ENCODE measurements around the gene ZBTB2. TPM values are rescaled to one million over a fixed set of nuclear protein-coding genes. Genes with fewer than 3 reads are reported as not detected.

Gene ZBTB2
- total and polyA plus RNA-seq, 2 of the 4 experiments (the other 2 are of a cell fraction): 11.8 to 17.7 TPM

DNA sequence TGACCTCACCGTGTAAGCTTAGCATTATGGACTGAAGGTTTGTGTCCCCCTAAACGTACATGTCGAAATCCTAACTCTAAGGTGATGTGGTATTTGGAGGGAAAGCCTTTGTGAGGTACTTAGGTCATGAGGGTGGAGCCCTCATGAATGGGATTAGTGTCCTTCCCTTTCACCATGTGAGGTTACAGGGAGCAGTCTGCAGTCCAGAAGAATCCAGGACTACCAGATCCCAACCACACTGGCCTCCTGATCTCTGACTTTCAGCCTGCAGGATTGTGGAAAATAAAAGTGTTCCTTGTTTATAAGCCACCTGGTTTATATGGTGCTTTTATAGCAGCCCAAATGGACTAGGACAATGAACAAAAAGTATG is 73.4 kb downstream of the ZBTB2 start:
- no peak overlapping the region; the same call in 1 of the 2 replicates for H3K23ac ChIP-seq (ENCODE audit: low read depth, low read length)
- peak overlapping the region; percentile 43 for H2BK5ac ChIP-seq (ENCODE audit: low read depth, low read length, poor library complexity, severe bottlenecking)
- H4K8ac ChIP-seq (ENCODE audit: low read depth in 2 of 2, low read length in 2 of 2): peak overlapping the region in 1 of 2 experiments; percentile 37; a peak in 2 of 4 replicates
- peaks cover 8% of the 10 kb centered on the region for H3K4me1 ChIP-seq (ENCODE audit: control insufficient read depth, insufficient read depth, low read length)
- peak overlapping the region; percentile 4; the same call in 1 of the 3 replicates for H2BK15ac ChIP-seq (ENCODE audit: low read depth, low read length)
- 0 out of 2 replicates have a peak overlapping the region, but pooled peaks have one; percentile 43 for H4K5ac ChIP-seq (ENCODE audit: low read depth, low read length)
- no peak overlapping the region for H3K4me3 ChIP-seq (ENCODE audit: insufficient read depth, low read depth, low read length)
- in situ Hi-C loops (cut with MboI; ENCODE audit: low sequenced_read_pairs) (no loop called here), intact Hi-C loops (cut with micrococcal nuclease) (no loop called here), dilution Hi-C loops (cut with HindIII; ENCODE audit: low sequenced_read_pairs, unreplicated experiment) (no loop called here)
- H3K9me3 ChIP-seq (ENCODE audit: control insufficient read depth, insufficient read depth, low read length): no peaks in the 10 kb centered on the region
- H2AK5ac ChIP-seq (ENCODE audit: low read depth, low read length): peak overlapping the region; percentile 57
- BruUV-seq (replicated peaks): no TSS peak
- H3K9me1 ChIP-seq (ENCODE audit: insufficient read depth, low read length): peaks cover 5% of the 10 kb centered on the region
- no peaks in the 10 kb centered on the region for H3K27me3 ChIP-seq (ENCODE audit: control insufficient read depth, insufficient read depth, low read length)
- peak overlapping the region; percentile 3 for H3K18ac ChIP-seq (ENCODE audit: low read depth, low read length)
- H3K56ac ChIP-seq (ENCODE audit: extremely low read depth, insufficient read depth, low read length): no peak overlapping the region
- H3K4me2 ChIP-seq (ENCODE audit: low read depth, low read length): peak overlapping the region; percentile 27; the same call in 1 of the 2 replicates
- peak overlapping the region; percentile 50; the same call in 1 of the 2 replicates for H2BK20ac ChIP-seq (ENCODE audit: low read depth, low read length)
- no CpG with 5 or more reads among the region's 3 CpGs for WGBS, 2 experiments (ENCODE audit: extremely low coverage in 2 of 2, insufficient read length in 1 of 2)
- H2AFZ ChIP-seq (replicated peaks; ENCODE audit: low read length, poor library complexity): no peak overlapping the region
- ATAC-seq (ENCODE audit: low read depth): no peak
- POLR2A ChIA-PET (ENCODE audit: unreplicated experiment): no interaction called here
- H3K27ac ChIP-seq (ENCODE audit: insufficient read depth, low read length): peak overlapping the region; percentile 18; the same call in 1 of the 2 replicates
- peak overlapping the region; percentile 47 for H3K4ac ChIP-seq (ENCODE audit: low read depth, low read length)
- no peak overlapping the region for H2AK9ac ChIP-seq (replicated peaks; ENCODE audit: low read depth, low read length, poor library complexity)
- H3K14ac ChIP-seq (replicated peaks; ENCODE audit: low read depth, low read length): peak overlapping the region; percentile 26; the same call in 1 of the 2 replicates
- no peaks in the 10 kb centered on the region for H3K36me3 ChIP-seq (ENCODE audit: control insufficient read depth, insufficient read depth, low read length)
- peak overlapping the region; percentile 9; the same call in 1 of the 2 replicates for H4K91ac ChIP-seq (ENCODE audit: insufficient read depth, low read depth, low read length)
- DNase-seq: no peak
- H3K9ac ChIP-seq (ENCODE audit: low read depth, low read length): no peak overlapping the region
- no peak for TF ChIP-seq MAFK (IDR thresholded peaks at IDR 0.05; ENCODE audit: low read depth, low read length)
- no peak for TF ChIP-seq POLR2A (IDR thresholded peaks at IDR 0.05; ENCODE audit: low read depth, low read length)
- no peak for TF ChIP-seq SMC3 (IDR thresholded peaks at IDR 0.05; ENCODE audit: low read depth, low read length)
- no peak for TF ChIP-seq BHLHE40 (IDR thresholded peaks at IDR 0.05; ENCODE audit: low read depth, low read length)
- TF ChIP-seq NFE2L2 (IDR thresholded peaks at IDR 0.05; ENCODE audit: low read depth, low read length): no peak
- no peak for TF ChIP-seq RAD21 (IDR thresholded peaks at IDR 0.05; ENCODE audit: low read length)
- TF ChIP-seq RFX5 (IDR thresholded peaks at IDR 0.05; ENCODE audit: low read depth, low read length): no peak
- no peak for TF ChIP-seq MXI1 (IDR thresholded peaks at IDR 0.05; ENCODE audit: borderline replicate concordance, low read depth, low read length)
- TF ChIP-seq CHD1 (IDR thresholded peaks at IDR 0.05; ENCODE audit: low read depth, low read length): no peak
- H4K20me1 ChIP-seq (ENCODE audit: insufficient read depth, low read length): peaks cover 5% of the 10 kb centered on the region; the same call in 1 of the 2 replicates
- peak overlapping the region; percentile 44 for H2BK120ac ChIP-seq (ENCODE audit: low read depth, low read length)
- peaks cover 3 to 7% of the 10 kb centered on the region in 2 experiments; a peak in 1 of 4 replicates for H3K79me1 ChIP-seq (ENCODE audit: low read depth in 1 of 2, low read length in 2 of 2)
- CTCF ChIA-PET: interaction anchor here (1.0 kb wide), 1 partner anchor 900 kb away, joined by 3 read pairs; no protein-coding TSS in a partner anchor

All from IMR-90 (cell line).